GM19023 (cell line): Measurements from ENCODE around the gene DDX25.

Experiments
- ATAC-seq: cut with Tn5 transposase; IDR thresholded peaks from one replicate; pipeline ENCODE4 v1.9.1; 2021; ENCODE audit warnings: mild to moderate bottlenecking, moderate library complexity; ENCODE audit not compliant: unreplicated experiment

DDX25 gene

GRCh38 chr11:125933030-125933813 is 28.9 kb downstream of the DDX25 start:
- no peak for ATAC-seq

- no peak for ATAC-seq
These were observed 30.2 kb downstream of the DDX25 start for GRCh38 chr11:125934473-125934872.

- no peak for ATAC-seq
These were observed 30.7 kb downstream of the DDX25 start for GRCh38 chr11:125935056-125935455.

GRCh38 chr11:125935618-125936199 is 31.4 kb downstream of the DDX25 start:
- no peak for ATAC-seq

- ATAC-seq, result no peak
These were observed 34.1 kb downstream of the DDX25 start for GRCh38 chr11:125938418-125938817.

- ATAC-seq, result no peak
These were observed 34.8 kb downstream of the DDX25 start for GRCh38 chr11:125939081-125939521.

- no peak for ATAC-seq
These were observed 35.8 kb downstream of the DDX25 start for GRCh38 chr11:125940145-125940544.

- ATAC-seq, result no peak
These were observed 36.9 kb downstream of the DDX25 start for GRCh38 chr11:125941267-125941618.

- no peak for ATAC-seq
These were observed 37.6 kb downstream of the DDX25 start for GRCh38 chr11:125941619-125942611.

- no peak for ATAC-seq
These were observed 38.6 kb downstream of the DDX25 start for GRCh38 chr11:125942771-125943428.

GRCh38 chr11:125943661-125944349 is 39.5 kb downstream of the DDX25 start:
- ATAC-seq, result no peak

- ATAC-seq, result no peak
These were observed 40.2 kb downstream of the DDX25 start for GRCh38 chr11:125944350-125945010.

- no peak for ATAC-seq
These were observed 40.9 kb downstream of the DDX25 start for GRCh38 chr11:125945011-125945796.

- ATAC-seq, result no peak
These were observed 41.7 kb downstream of the DDX25 start, which contains the start of gene VSIG10L2 for GRCh38 chr11:125945797-125946520. VSIG10L2 (plus strand) TSS chr11:125946044; CDS start chr11:125946056, 12 bp downstream.

GRCh38 chr11:125946712-125947418 is 42.6 kb downstream of the DDX25 start:
- ATAC-seq, result no peak

GRCh38 chr11:125947419-125948277 is 43.3 kb downstream of the DDX25 start:
- ATAC-seq, result no peak
